A673 (cell line): ENCODE data around the gene CHIT1.

ENCODE experiments used
- CTCF ChIP-seq: fragments of 300-800, 200-600 bp; sonication (generic); conservative IDR thresholded peaks from 2 replicates; pipeline ENCODE4 v1.5.1; 2017; ENCODE audit warnings: low read depth, mild to moderate bottlenecking, antibody characterized with exemption, low read length, moderate library complexity, mixed read lengths
- EZH2 ChIP-seq: fragments of 200-600 bp; sonication (generic); IDR thresholded peaks from 2 replicates; pipeline ENCODE4 v1.6.1; 2017; ENCODE audit warnings: borderline replicate concordance, low read depth, mild to moderate bottlenecking, mixed read lengths, antibody characterized with exemption, low read length; ENCODE audit not compliant: poor library complexity, severe bottlenecking

- TF ChIP-seq CTCF (no peak), EZH2 (no peak)
Measured at GRCh38 chr1:203200916-203201315, 28.6 kb downstream of the CHIT1 start.
